OCI-LY1 (cell line): ENCODE measurements around the gene TGFB2.

Experiments used
- H2AFZ ChIP-seq: fragments of 200-600 bp; sonication (generic), shearing (Covaris generic); 2 replicates; pipeline ENCODE4 v1.6.0; 2014; ENCODE audit warnings: antibody characterized with exemption, mild to moderate bottlenecking, low read length
- H3F3A ChIP-seq: fragments of 200-600 bp; sonication (generic), shearing (Covaris generic); 2 replicates; pipeline ENCODE4 v1.6.0; 2014; ENCODE audit warnings: mild to moderate bottlenecking, antibody characterized with exemption, low read length, moderate library complexity; ENCODE audit not compliant: insufficient read depth
- H3K27ac ChIP-seq: fragments of 200-600 bp; sonication (generic); 2 replicates; pipeline ENCODE4 v1.5.1; 2014; ENCODE audit warnings: low read length, mixed run types, mild to moderate bottlenecking, low read depth; ENCODE audit not compliant: poor library complexity, severe bottlenecking
- H3K27me3 ChIP-seq: fragments of 200-600 bp; sonication (generic); 2 replicates; pipeline ENCODE4 v1.6.0; 2014; ENCODE audit warnings: antibody characterized with exemption, mild to moderate bottlenecking, low read length, moderate library complexity; ENCODE audit not compliant: insufficient read depth
- H3K36me3 ChIP-seq: fragments of 200-600 bp; sonication (generic); 2 replicates; pipeline ENCODE4 v1.6.1; 2014; ENCODE audit warnings: mild to moderate bottlenecking, antibody characterized with exemption, low read length, moderate library complexity, mixed read lengths; ENCODE audit not compliant: insufficient read depth
- H3K4me1 ChIP-seq: fragments of 200-600 bp; sonication (generic); 2 replicates; pipeline ENCODE4 v1.5.1; 2014; ENCODE audit warnings: mild to moderate bottlenecking, low read length, moderate library complexity; ENCODE audit not compliant: insufficient read depth, severe bottlenecking
- H3K4me2 ChIP-seq: fragments of 200-600 bp; sonication (generic), shearing (Covaris generic); 2 replicates; pipeline ENCODE4 v1.6.1; 2014; ENCODE audit warnings: low read length
- H3K4me3 ChIP-seq: fragments of 200-600 bp; sonication (generic); 2 replicates; pipeline ENCODE4 v1.5.1; 2014; ENCODE audit warnings: low read length, low read depth, mild to moderate bottlenecking, mixed read lengths; ENCODE audit not compliant: poor library complexity, severe bottlenecking
- H3K79me2 ChIP-seq: fragments of 200-600 bp; shearing (Covaris generic); 2 replicates; pipeline ENCODE4 v1.6.1; 2016; ENCODE audit warnings: mixed run types, low read length, mixed read lengths; ENCODE audit not compliant: insufficient read depth
- H3K9ac ChIP-seq: fragments of 200-600 bp; sonication (generic), shearing (Covaris generic); 2 replicates; pipeline ENCODE4 v1.6.1; 2014; ENCODE audit warnings: mild to moderate bottlenecking, low read length, mixed read lengths
- H3K9me2 ChIP-seq: fragments of 200-600 bp; sonication (generic), shearing (Covaris generic); 2 replicates; pipeline ENCODE4 v1.6.1; 2014; ENCODE audit warnings: low read depth, mild to moderate bottlenecking, low read length, mixed read lengths
- H3K9me3 ChIP-seq: fragments of 200-600 bp; shearing (Covaris generic); 2 replicates; pipeline ENCODE4 v1.6.1; 2014; ENCODE audit warnings: low read length, mixed read lengths
- H4K20me1 ChIP-seq: fragments of 200-600 bp; sonication (generic), shearing (Covaris generic); 2 replicates; pipeline ENCODE4 v1.6.0; 2016; ENCODE audit warnings: mild to moderate bottlenecking, low read length; ENCODE audit not compliant: insufficient read depth
- CTCF ChIP-seq: fragments of 200-600 bp; sonication (generic), shearing (Covaris generic); IDR thresholded peaks from 2 replicates; pipeline ENCODE4 v1.5.1; 2017; ENCODE audit warnings: mild to moderate bottlenecking, antibody characterized with exemption, low read length, moderate library complexity, mixed read lengths
- EZH2 ChIP-seq: fragments of 200-600 bp; sonication (generic), shearing (Covaris generic); IDR thresholded peaks from 2 replicates; pipeline ENCODE4 v1.8.0; 2017; ENCODE audit warnings: borderline replicate concordance, mixed run types, mild to moderate bottlenecking, antibody characterized with exemption, low read length, moderate library complexity, mixed read lengths

TGFB2 gene

GRCh38 chr1:218377143-218377660, 32.1 kb downstream of the TGFB2 start:
- Histone ChIP-seq H3F3A (no peaks in the 10 kb centered on the region), H3K27ac (no peak overlapping the region), H3K27me3 (no peaks in the 10 kb centered on the region), H3K9me3 (no peaks in the 10 kb centered on the region), H4K20me1 (no peaks in the 10 kb centered on the region), H3K79me2 (no peaks in the 10 kb centered on the region), H2AFZ (no peak overlapping the region), H3K4me3 (no peak overlapping the region), H3K9me2 (no peaks in the 10 kb centered on the region), H3K4me1 (no peaks in the 10 kb centered on the region), H3K9ac (no peak overlapping the region), H3K36me3 (no peaks in the 10 kb centered on the region), H3K4me2 (no peak overlapping the region)
- TF ChIP-seq EZH2 (no peak), CTCF (no peak)

- Histone ChIP-seq H3K27me3 (no peaks in the 10 kb centered on the region), H4K20me1 (no peaks in the 10 kb centered on the region), H3K27ac (no peak overlapping the region), H3K4me2 (no peak overlapping the region), H3K9ac (no peak overlapping the region), H3K79me2 (no peaks in the 10 kb centered on the region), H2AFZ (no peak overlapping the region), H3F3A (no peaks in the 10 kb centered on the region), H3K4me3 (no peak overlapping the region), H3K9me2 (no peaks in the 10 kb centered on the region), H3K9me3 (no peaks in the 10 kb centered on the region), H3K36me3 (no peaks in the 10 kb centered on the region), H3K4me1 (no peaks in the 10 kb centered on the region)
- TF ChIP-seq EZH2 (no peak), CTCF (no peak)
Observed at GRCh38 chr1:218380125-218380977, 35.2 kb downstream of the TGFB2 start.

- no peak for TF ChIP-seq CTCF
- TF ChIP-seq EZH2: no peak
- no peak overlapping the region for H3K27ac ChIP-seq
Observed at GRCh38 chr1:218382261-218382660, 37.1 kb downstream of the TGFB2 start.

More at GRCh38 chr1:218382261-218382660, 37.1 kb downstream of the TGFB2 start:
- no peak overlapping the region for H2AFZ ChIP-seq
- no peaks in the 10 kb centered on the region for H3K36me3 ChIP-seq
- no peaks in the 10 kb centered on the region for H3F3A ChIP-seq
- no peak overlapping the region for H3K9ac ChIP-seq
- H3K79me2 ChIP-seq: no peaks in the 10 kb centered on the region
- H3K4me2 ChIP-seq: no peak overlapping the region
- H3K27me3 ChIP-seq: no peaks in the 10 kb centered on the region
- H3K4me3 ChIP-seq: no peak overlapping the region
- H4K20me1 ChIP-seq: no peaks in the 10 kb centered on the region
- H3K9me3 ChIP-seq: no peaks in the 10 kb centered on the region
- no peaks in the 10 kb centered on the region for H3K9me2 ChIP-seq
- H3K4me1 ChIP-seq: no peaks in the 10 kb centered on the region
